Astrocyte of the cerebellum (primary cell): ENCODE data around the gene DGCR8.

ENCODE experiments used
- DNase-seq: peaks from one replicate; pipeline ENCODE4 v3.0.0-alpha.2; 2011; ENCODE audit warnings: low read depth
- H3K4me3 ChIP-seq: 2 replicates; pipeline ENCODE4 v1.5.1; 2011; ENCODE audit warnings: mild to moderate bottlenecking, low read depth, low read length, moderate library complexity
- CTCF ChIP-seq: IDR thresholded peaks from 2 replicates; pipeline ENCODE4 v1.5.1; 2012; ENCODE audit warnings: low read length, low read depth, moderate library complexity, mild to moderate bottlenecking; ENCODE audit errors: missing control alignments
- in situ Hi-C: cut with HindIII; loops from 2 replicates; pipeline ENCODE4 v1.10.0; 2017; ENCODE audit warnings: low sequenced_read_pairs

The DGCR8 gene

GRCh38 chr22:20115691-20116375 is 35.8 kb downstream of the DGCR8 start, which contains the start of gene RANBP1:
RANBP1 (plus strand) TSS chr22:20116104; CDS start chr22:20116185, 81 bp downstream.
- H3K4me3 ChIP-seq = peak within 1 kb of the TSS; percentile 94
- in situ Hi-C loops = no loop called here
- no peak for DNase-seq
- TF ChIP-seq CTCF = no peak

DNA sequence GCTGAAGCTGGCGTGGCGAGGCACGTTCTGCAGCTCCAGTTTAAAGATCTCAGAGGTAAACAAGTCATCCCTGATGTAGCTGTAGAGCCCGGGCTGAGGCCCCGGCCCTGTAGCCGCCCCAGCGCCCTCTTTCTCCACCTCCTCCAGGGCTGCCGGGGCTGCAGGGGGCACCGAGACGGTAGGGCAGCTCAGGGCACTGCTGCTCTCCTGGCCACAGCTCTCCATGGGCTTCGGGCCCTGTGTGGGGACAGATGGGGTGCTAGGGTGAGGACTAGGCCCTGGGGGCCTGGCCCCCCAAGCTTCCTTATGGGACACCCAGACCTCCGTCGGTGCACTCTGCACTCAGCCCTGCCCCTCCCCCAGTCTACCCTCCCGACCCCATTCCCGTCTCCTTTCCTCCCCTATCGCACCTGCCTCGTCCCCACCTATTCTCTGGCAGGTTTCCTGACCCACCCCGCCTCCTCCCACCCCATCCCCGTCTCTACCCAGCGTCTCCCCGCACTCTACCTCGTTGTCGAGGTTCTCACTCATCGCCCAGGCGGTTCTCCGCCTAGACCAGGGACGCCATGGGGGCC is 36.4 kb downstream of the DGCR8 start:
- DNase-seq = no peak
- in situ Hi-C loops = no loop called here
- no peak for TF ChIP-seq CTCF
- H3K4me3 ChIP-seq = peak overlapping the region; percentile 94

GRCh38 chr22:20116951-20117632 is 37.1 kb downstream of the DGCR8 start, which contains the start of gene TRMT2A:
TRMT2A (minus strand) TSS chr22:20117226; CDS start chr22:20116906, 320 bp downstream.
- peak within 1 kb of the TSS; percentile 94 for H3K4me3 ChIP-seq
- DNase-seq = peak; percentile 96
- in situ Hi-C loops = no loop called here

GRCh38 chr22:20117633-20118299 is 37.7 kb downstream of the DGCR8 start:
- in situ Hi-C loops = no loop called here
- no peak for DNase-seq
- H3K4me3 ChIP-seq = peak overlapping the region; percentile 94
- TF ChIP-seq CTCF = no peak

More at GRCh38 chr22:20116951-20117632, 37.1 kb downstream of the DGCR8 start, which contains the start of gene TRMT2A:
- TF ChIP-seq CTCF = no peak

- DNase-seq = no peak
Observed at GRCh38 chr22:20118300-20119020, 38.4 kb downstream of the DGCR8 start.

More at GRCh38 chr22:20118300-20119020, 38.4 kb downstream of the DGCR8 start:
- no peak for TF ChIP-seq CTCF
- H3K4me3 ChIP-seq = peak overlapping the region; percentile 94
- in situ Hi-C loops = no loop called here
